Renal cortical epithelial cell (primary cell): ENCODE results near the gene CFAP74. TPM values are rescaled to one million over a fixed set of nuclear protein-coding genes. Genes with fewer than 3 reads are reported as not detected.
A peak's percentile ranks its signal among the peaks of the same experiment; 100 is the strongest.

Experiments
- DNase-seq: peaks from one replicate; pipeline ENCODE4 v3.0.0-alpha.2; 2011; ENCODE audit warnings: low read depth
- total RNA-seq: library from RNA; depleted of rRNA; stranded (reverse); fragments of >200 nt; gene quantifications from 2 replicates; pipeline ENCODE4 v1.2.3, GENCODE V29; 2014

The CFAP74 gene
- total RNA-seq, 1 donor from 2014 or later: not detected

- DNase-seq: no peak
These were observed 123.6 kb downstream of the CFAP74 start for GRCh38 chr1:1879942-1880341.

DNA sequence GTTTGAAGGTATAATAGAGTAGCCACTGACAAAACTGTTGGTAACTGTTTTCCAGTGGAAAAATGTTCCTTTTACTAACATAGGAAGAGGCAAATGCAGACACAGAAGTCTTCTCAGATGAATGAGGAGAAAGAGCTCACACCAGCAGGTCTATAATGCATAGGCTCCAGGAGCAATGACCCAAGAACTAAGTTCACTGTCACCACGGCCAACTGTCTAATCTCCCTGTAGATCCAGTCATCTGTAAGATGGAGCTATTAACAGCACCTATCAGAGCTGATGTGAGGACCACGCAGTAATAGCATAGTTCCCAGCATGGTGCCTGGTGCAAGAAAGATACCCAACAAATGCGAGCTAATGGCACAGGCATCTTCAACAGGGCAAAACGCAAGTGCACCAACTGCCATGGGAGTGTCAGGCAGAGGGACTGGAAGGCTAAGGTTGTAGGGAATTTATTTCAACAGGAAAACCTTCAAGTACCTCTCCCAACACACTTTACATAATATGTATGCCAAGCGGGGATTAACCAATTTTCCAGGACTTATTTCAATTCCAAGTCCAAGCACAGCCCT, 125.6 kb downstream of the CFAP74 start:
- no peak for DNase-seq

- peak; percentile 39 for DNase-seq
These were observed 127.2 kb downstream of the CFAP74 start for GRCh38 chr1:1876335-1876930.

- DNase-seq: no peak
These were observed 127.7 kb downstream of the CFAP74 start for GRCh38 chr1:1875932-1876331.

DNA sequence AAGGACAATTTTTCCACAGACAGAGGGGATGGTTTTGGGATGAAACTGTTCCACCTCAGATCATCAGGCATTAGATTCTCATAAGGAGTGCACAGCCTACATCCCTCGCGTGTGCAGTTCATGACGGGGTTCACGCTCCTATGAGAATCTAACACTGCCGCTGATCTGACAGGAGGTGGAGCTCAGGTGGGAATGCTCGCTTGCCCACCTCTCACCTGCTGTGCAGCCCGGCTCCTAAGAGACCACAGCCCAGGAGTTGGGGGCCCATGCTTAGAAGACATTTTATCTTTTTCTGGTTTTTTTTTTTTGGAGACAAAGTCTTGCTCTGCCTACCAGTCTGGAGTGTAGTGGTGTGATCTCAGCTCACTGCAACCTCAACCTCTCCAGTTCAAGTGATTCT, 128.7 kb downstream of the CFAP74 start:
- DNase-seq: no peak

DNA sequence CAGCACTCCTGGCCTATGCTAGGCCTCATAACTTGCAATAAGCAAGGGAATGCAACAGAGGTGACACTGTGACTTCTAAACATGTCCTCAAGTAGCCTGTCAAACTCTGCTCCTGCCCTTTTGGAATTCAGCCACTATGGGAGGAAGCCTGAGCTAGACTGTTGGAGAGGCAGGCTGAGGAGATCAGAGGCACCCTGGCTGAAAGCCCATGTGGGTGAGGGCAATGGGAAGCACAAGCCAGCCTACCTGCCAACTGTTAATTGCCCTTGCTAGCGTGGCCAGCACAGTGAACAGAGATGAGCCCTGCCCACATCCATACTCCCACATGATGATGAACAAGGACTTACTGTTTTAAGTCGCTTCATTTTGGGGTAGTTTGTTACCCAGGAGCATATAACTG, 130.4 kb downstream of the CFAP74 start:
- no peak for DNase-seq

DNA sequence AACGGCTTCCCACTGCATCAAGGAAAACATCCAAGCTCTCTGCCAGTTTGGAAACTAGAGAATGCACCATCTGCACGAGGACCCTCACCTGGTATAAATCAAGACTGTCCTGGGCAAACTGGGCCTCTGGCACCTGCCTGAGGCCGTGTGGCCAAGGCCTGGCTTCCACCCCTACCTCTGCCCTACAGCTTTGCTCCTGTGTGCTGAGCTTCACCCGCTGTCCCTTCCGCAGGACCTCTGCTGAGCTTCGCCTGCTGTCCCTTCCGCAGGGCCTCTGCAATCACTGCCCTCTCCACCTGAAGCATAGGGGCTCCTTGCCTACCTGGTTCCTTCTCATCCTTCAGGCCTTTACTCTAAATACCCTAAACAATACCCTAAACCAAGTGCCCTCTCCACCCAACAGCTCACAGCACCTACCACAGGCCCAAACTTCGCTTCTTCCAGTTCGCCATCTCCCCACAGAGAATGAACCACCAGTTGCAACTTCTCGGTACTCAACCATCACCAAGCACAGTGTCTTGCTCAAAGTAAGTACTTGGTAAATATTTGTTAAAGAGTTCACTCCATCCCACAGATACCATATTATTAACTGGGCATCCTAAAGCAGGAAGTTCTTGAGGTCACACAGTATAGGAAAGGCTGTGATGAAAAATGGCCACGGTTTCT, 131.1 kb downstream of the CFAP74 start:
- no peak for DNase-seq

Other genes with a start within 250 kb of the CFAP74 start
- 34.9 and 48.4 TPM in 2 replicates for gene NADK, start 225.3 kb downstream of the CFAP74 start, total RNA-seq
- gene GNB1, start 112.7 kb downstream of the CFAP74 start, total RNA-seq: 109 and 209 TPM in 2 replicates
- gene CALML6, start 88.5 kb downstream of the CFAP74 start, total RNA-seq: 0.05 TPM in 1 of 2 replicates, not detected in the other
- gene TMEM52, start 84.5 kb downstream of the CFAP74 start, total RNA-seq: 0.35 TPM in 1 of 2 replicates, not detected in the other
- not detected in 2 replicates for gene GABRD, start 15.6 kb upstream of the CFAP74 start, total RNA-seq
- 31.3 and 34.6 TPM in 2 replicates for gene PRKCZ, start 46.6 kb upstream of the CFAP74 start, total RNA-seq
- gene FAAP20, start 191.0 kb upstream of the CFAP74 start, total RNA-seq: 12.0 and 23.4 TPM in 2 replicates
- 9.0 and 34.8 TPM in 2 replicates for gene SKI, start 224.5 kb upstream of the CFAP74 start, total RNA-seq